Right renal pelvis (tissue), 4 donors: Measurements from ENCODE around the gene SUSD3. TPM values are rescaled to one million over a fixed set of nuclear protein-coding genes. Genes with fewer than 3 reads are reported as not detected.

Experiments used
- DNase-seq, 4 donors: peaks; one replicate each; pipeline ENCODE4 v3.0.0-alpha.2; 2013; ENCODE audit warnings: low read depth in 4 of 4, low spot score in 3 of 4, missing footprints in 1 of 4
- polyA plus RNA-seq, 4 donors: library from polyadenylated mRNA; unstranded; fragments of 120-200 nt; gene quantifications; one replicate each; pipeline ENCODE4 v1.2.1, GENCODE V29; 2013; ENCODE audit not compliant: insufficient read length in 4 of 4

SUSD3 gene
- polyA plus RNA-seq, 4 donors, result 7.3 to 12.0 (median 8.5) TPM

DNA sequence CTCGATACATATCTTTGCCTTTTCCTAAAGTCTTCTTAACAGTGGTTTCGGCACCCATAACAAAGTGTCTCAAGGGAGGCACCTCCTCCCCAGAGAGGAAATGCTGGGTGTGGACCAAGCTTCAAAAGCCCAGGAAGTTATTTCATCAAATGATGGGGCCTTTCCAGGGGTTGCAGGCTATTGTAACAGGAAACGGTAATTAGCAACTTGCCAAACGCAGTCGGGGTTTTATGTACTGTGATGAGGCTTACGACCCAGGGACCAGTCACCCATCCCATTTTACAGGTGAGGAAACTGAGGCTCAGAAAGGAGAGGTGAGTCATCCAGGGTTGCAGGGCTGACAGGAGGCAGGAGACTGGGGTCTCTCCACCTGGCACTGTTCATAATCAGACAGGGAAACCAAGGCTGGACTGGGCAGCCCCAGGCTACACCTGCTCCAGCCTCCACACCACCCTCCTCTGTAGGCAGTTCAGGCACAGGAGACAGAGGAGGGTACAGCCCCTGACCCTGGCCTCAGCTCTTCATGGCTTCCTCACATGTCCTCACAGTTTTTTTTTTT lies 30.0 kb upstream of the SUSD3 start:
- no peak for DNase-seq

DNA sequence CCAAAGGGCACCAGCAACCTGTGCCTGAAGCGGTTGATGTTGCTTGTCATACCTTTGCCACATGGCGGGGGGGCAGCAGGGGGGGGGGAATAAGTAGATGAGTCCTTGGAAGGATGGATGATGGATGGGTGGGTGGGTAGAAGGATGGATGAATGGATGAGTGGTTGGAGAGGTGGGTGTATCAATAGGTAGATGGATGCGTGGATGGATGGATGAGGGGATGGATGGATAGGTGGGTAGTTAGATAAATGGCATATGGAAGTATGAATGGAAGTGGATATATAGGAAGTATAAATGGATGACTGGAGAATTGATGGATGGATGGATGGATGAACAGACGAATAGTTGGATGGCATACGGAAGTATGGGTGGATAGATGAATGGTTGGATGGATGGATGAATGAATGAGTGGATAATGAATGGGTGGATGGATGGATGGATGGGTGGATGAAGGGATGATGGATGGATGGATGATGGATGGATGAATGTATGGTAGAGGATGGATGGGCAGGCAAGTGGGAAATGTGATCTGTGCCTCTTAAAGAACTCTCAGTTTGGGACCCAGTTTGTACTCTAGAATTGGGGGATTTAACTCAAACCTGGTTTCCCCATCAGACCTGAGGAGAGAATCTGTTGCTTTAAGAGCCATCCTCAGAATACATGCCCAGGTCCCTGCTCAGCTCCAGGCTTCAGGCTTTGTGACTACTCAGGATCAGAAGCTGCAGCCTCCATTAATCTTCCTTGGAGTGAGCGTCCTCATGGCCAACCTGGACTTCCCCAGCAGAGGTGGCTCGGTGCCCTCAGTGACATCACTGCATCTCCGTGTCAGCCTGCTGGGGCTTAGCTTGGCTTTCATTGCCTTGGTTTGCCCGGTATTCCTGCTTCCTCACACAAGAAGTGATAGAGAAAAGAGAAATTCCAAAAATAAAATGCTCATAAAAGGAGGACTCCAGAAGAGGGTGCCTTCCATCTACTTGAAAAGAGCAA lies 27.6 kb upstream of the SUSD3 start:
- DNase-seq, result no peak

DNA sequence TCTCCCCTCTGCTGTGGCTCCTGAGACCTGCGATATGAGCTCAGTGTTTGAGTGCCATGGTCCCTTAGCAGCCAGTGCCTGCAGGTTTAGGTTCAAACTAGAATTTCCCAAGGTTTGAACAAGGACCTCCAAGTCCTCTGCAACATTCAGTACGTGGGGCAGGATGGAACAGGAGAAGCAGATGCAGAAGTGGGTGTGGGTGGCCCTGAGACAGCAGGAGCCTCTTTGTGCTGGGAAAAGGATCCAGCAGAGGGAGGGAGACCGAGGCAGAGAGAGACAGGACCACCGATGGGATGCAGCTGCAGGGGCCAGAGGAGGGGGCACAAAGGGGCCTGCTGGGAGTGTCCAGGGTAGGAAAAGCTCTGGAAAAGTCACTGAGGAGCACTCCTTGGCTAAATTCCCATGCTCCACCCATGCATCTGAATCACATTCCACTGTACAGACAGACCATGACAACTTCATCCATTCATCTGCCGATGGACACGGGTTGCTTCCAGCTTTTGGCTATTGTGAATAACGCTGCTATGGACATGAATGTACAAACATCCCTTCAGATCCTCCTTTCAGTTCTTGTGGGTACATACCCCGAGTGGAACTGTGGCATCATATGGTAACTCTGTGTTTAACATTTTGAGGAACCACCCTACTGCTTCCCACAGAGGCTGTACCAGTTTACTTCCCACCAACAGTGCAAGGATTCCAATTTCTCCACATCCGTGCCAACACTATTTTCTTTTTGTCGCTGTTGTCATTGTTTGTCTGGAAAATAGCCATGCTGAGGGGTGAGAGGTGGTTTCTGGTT lies 26.7 kb upstream of the SUSD3 start:
- no peak for DNase-seq

DNA sequence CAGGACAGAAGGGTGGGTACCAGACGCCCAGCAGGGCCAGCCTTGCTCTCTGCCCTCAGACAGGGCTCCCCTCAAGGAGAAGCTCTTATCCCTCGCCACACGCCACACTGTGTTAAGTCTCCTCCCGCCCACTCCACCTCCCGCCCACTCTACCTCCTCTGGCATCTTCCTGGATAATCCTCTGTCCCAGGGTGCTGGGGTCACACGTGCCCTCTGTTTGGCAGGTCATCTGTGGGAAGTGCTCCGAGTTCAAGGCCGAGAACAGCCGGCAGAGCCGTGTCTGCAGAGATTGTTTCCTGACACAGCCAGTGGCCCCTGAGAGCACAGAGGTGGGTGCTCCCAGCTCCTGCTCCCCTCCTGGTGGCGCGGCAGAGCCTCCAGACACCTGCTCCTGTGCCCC lies 26.0 kb upstream of the SUSD3 start:
- DNase-seq, result no peak

DNA sequence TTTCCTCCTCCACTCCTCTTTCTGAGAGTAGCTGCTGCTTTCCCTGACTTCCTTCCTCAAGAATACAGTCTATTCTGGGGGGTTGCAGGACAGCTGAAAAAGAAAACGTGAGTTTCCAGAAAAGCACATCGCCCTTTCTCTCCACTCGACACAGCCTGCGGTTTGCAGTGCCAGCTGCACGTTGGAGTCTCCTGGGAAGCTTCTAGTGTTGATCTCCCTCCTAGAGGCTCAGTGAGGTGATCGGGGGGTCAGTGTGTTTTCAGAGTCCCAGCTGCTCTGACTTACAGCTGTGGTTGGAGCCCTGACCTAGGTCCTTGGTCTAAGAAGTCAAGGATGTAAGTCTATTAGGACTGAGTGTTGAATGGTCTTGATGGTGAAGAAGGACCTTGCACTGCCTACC lies 25.0 kb upstream of the SUSD3 start:
- DNase-seq, result no peak

DNA sequence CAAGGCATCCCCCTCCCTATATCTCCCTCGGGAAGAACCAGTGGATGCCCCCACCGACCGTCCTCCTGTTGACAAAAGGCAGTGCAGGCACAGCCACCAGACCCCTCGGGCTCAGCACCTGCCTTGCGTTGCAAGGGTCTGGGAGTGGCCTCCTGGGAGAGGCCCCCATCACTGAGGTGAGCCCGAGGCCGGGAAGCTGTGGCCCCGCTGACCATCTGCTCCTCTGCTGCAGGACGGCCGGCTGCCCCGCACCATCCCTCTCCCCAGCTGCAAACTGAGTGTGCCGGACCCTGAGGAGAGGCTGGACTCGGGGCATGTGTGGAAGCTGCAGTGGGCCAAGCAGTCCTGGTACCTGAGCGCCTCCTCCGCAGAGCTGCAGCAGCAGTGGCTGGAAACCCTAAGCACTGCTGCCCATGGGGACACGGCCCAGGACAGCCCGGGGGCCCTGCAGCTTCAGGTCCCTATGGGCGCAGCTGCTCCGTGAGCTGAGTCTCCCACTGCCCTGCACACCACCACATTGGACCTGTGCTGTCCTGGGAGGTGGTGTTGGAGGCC lies 23.3 kb upstream of the SUSD3 start:
- no peak for DNase-seq

DNA sequence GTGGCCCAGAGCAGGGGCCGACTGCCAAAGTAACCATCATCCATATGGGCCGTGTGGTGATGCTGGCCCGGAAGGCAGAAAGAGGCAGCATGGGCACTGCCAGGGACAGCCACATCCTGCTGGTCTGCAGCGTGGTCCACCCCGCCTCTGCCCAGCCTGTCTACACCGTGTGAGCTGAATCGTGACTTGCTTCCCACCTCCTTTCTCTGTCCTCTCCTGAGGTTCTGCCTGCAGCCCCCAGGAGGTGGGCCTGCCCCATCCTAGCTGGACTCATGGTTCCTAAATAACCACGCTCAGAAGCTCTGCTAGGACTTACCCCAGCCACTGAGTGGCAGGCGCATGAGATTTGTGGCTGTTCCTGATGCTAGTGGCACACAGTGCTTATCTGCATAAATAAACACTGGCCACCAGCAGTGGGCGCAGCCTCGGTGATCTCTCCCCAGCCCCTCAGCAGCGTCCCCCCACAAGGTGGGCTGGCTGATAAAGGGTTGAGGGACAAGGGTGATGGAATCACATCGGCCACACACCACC lies 22.6 kb upstream of the SUSD3 start:
- no peak for DNase-seq

DNA sequence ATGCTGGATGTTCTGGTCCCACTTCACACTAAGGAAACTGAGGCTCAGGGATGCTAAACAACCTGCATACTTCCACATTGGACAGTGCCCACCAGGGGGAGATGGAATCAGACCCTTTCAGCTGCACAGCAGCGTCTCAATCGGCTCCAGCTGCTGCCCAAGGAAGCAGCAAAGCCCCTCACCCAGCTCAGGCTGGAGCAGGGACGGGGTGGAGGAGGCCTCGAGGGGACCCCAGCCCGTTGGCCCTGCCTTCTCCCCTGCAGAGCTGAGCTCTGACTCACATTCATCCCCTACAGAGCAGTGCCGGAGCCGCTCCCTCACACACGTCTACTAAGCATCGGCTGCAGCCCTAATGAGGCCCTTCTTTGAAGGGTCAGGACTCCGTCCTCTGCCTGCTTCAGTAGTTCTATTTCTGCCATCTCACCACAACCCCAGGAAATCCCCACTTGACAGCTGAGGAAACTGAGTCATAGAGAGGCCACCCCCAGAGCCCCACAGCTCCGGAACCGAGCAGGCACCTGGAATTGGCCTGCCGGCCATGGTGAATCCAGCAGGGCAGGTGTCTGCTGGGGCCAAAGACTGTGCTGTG lies 21.5 kb upstream of the SUSD3 start:
- DNase-seq, result no peak

DNA sequence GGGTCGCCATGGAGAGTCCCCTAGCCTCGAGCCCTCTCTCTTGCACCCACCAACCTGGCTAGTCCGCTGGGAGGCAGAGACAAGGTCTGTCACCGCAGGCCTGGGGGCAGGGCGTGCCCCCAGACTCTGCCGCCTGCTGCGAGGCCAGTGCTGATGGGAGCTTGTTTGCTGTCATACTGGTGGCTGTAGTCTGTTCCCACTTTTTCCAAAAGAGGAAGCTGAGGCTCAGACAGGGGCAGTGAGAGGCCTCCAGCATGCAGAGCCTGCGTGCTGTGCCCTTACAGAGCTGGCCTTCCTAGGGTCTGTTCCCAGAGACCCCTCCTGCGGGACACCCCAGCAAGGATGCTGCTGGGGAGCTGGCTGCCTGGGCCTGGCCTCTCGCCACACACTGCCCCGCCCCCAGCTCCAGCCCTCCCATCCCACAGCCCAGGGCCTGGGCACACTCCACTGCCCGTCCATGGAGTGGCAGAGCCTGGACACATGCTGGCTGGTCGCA lies 21.0 kb upstream of the SUSD3 start:
- no peak for DNase-seq

DNA sequence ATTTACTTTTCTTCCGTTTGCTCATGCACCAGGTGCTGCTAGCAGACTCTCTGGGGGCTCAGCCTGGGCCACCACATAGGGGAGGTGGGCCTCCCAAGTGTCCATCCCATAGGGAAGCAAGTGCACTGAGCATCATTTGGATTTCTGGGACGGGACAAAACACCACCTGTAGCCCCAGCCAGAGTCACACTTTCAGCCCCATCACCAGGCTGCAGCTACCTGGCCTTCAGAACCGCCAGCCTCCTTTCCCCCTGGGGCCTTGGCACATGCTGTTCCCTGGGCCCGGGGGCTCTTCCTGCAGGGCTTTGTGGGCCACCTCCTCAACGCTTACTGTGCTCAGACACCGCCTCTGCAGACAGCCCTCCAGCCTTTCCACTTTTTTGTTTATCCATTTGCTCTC lies 19.6 kb upstream of the SUSD3 start:
- DNase-seq, result no peak

DNA sequence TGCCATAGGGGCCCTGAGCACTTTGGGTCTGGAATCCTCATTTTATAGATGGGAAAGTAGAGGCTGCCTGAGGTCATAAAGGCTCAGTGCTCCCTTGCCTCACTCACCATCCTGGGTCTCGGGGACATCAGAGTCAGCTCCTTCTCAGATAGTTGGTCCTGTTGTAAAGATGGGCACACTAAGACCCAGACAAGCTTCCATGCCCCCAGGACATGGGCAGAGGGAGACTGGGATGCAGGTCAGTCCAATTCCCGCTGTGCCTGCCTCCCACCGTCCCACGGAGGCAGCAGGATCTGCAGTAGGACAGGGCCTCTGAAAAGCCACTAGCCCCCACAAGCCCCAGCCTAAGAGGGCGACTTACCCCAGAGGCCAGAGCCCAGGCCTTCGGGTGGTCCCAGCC lies 19.0 kb upstream of the SUSD3 start:
- no peak for DNase-seq

DNA sequence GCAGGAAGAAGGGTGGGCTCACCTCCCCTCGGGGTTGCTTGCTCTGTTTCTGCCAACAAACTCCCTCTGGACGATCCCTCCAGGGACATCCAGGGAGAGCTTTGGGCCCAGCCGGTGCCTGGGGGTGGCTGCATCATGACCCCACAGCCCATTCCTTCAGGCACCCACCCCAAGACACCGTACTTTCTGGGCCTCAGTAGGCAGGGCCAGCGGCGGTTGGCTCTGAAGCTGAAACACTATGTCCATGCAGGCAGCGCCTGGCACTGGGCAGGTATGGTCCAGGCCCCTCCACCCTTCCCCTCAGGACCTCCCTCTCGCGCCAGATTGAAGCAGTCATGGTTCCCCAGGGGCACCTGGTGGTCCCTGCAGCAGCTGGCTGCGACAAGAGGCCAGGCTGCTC lies 18.5 kb upstream of the SUSD3 start:
- no peak for DNase-seq

DNA sequence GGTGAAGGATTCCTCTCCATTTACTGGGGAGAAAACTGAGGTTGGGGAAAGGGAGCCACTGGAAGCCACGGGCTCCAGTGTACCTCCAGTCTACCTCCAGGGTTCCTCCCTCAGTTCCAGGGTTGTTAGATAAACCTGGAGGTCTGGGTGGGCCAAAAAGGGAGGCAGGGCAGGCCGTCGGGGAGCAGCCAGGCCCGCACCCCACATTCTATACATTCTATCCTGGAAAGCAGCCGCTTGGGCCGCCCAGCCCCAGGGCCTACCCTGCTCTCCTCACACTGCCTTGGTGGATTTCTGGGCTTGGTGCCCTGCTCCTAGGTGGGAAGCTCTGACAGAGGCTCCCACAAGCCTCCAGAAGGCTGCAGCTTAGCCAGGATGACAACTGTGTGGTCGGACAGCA lies 18.1 kb upstream of the SUSD3 start:
- DNase-seq, result no peak

DNA sequence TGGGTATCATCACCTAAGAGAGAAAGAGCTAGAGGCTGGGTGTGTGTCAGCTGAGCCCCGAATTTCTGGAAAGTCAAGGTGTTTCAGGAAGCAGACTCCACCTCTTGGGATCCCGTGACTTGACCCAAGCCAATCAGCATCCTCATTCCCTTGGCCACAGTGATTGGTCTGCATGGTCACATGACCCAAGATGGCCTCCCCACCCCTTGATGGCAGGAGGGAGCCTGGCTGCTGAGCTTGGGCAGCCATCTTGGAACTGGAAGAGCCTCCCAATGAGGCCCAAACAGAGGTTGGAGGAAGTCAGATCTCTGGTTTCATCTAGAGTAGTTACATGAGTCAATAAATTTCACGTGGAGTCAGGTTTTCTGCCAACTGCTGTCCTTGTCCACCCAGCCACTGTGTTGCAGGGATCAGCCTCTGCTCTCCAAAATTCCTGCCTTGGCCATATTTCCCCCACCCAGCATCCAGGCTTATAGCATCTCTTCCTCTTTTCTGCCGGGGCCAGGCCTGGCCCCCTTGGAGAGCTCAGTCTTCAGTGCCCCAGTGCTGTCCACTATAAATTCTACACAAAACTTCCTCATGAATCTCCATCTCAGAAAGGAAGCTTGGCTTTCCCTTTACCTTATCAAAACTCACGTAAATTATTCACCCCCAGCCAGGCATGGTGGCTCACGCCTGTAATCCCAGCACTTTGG lies 17.2 kb upstream of the SUSD3 start:
- DNase-seq, result no peak

DNA sequence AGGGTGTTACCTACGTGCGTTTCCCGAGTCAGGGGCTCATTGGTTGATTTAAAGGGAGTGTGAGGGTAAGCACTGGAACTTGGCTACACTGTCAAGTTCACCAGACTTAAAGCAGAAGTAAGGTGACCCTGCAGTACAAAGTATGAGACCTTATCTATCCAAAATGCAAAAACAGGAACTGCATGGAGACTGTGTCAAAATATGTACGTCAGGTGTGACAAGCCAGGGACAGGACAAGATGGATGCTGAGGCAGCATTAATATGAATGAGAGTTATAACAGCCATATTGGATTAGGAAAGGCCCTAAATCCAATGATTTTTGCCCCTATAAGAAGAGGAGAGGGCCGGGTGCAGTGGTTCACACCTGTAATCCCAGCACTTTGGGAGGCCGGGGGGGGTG lies 15.4 kb upstream of the SUSD3 start:
- DNase-seq, result no peak

DNA sequence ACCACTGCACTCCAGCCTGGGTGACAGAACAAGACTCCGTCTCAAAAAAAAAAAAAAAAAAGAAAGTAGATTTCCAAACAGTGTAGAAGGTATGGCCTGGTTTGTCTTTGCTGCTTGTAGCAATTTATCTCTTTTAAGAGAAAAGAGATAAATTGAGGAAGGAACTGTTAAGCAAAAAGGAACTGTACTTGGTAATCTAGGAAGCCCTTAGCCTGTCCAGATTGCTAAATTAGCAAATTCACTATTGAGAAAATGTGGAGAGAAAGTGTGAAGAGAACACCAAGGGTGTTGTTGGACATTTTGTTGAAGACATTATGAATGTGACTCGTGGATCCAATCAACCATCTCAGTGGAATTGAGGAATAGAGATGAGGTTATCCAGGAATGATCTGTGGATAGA lies 13.0 kb upstream of the SUSD3 start:
- DNase-seq, result no peak

DNA sequence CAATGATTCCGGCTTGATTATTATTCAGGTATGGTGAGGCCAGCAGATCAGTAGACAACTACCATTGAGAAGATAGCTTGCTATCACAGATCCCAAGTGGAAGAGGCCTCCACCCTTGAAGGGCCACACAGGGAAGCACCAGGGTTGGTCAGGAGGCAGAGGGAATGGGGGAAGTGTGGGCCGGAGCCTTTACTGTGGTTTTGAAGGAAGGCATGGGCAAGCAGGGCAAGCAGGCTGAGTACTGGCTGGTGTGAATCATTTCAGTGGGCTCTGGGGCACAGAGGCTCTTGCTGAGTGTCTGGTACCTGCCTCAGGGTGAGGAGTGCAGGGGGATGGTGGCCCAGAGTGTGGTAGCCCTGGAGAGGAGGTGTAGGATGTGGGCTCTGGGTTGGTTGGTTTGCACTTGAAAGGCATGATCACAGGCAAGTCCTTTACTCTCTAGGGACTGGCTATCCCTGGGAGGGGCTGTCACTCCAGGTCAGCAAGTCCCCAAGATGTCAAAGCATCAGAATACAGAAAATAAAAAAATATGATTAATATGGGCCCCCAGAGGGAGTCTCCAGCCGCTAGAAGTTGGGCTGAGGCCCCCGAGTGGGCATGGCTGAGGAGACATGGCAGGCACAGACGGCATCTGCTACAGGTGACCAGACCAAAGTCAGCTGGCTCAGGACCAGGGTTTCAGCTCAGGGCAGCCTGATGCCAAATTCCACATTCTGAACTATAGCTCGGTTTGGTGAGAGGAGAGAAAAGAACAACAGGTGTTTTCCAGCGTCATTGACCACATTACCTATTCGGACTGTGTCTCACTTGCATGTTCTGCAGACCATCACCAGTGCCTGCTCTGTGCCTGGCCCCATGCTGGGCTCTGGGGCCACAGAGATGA lies 9.7 kb upstream of the SUSD3 start:
- DNase-seq, result no peak

DNA sequence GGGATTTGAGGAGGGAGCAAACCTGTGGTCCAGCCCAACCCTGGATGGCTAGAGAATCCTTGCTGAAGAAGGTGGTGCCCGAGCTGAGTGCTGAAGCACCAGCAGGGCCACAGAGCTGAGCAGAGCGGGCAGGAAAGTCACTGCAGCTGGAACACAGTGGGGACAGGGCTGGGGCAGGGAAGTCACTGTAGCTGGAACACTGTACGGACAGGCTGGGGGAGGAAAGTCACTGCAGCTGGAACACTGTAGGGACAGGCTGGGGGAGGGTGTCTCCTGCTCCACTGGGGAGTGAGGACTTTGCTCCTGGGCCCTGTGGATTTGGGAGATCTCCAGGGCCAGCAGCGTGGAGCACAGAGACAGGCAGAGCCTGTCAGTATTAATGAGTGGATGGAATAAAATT lies 9.0 kb upstream of the SUSD3 start:
- DNase-seq, result no peak

DNA sequence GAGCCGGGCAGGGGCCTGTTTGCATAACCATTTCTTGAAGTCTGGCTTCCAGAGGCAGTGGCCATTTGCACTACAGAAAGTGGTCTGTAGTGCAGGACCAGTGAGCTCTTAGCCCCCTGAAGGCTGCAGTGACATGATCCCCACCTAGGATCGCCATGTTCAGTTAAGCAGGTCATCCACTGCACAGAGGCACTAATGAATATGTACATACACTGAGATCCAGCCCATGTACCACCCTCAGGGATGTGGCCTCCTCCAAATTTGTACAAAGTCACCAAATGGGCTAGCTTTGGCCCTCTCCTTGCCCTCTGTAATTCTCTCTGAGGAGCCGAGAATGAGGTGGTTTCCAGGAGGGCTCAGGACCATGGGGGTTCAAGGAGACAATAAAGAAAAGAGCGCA lies 8.3 kb upstream of the SUSD3 start:
- no peak for DNase-seq
